HepG2 (cell line): ENCODE measurements around the gene SYNPO. TPM values are rescaled to one million over a fixed set of nuclear protein-coding genes. Genes with fewer than 3 reads are reported as not detected.

ENCODE experiments used
- ARNT ChIP-seq: fragments of 450-650 bp; IDR thresholded peaks from 2 replicates; pipeline ENCODE4 v1.6.1; 2017
- FOXA3 ChIP-seq: IDR thresholded peaks from 2 replicates; pipeline ENCODE4 v1.6.1; 2016; ENCODE audit warnings: missing genetic modification reagents, missing compliant biosample characterization
- KAT7 ChIP-seq: IDR thresholded peaks from 2 replicates; pipeline ENCODE4 v1.6.1; 2018; ENCODE audit warnings: borderline replicate concordance, missing compliant biosample characterization
- NFE2L2 ChIP-seq: fragments of 150-350 bp; IDR thresholded peaks from 2 replicates; pipeline ENCODE4 v1.6.1; 2014; ENCODE audit warnings: low read length
- SAFB2 ChIP-seq: sonication (generic); formaldehyde crosslinking; IDR thresholded peaks from 2 replicates; pipeline ENCODE4 v1.5.1; 2020; ENCODE audit warnings: missing genetic modification reagents, low read depth, mild to moderate bottlenecking, borderline replicate concordance
- SKI ChIP-seq: fragments of 450-650 bp; IDR thresholded peaks from one replicate; pipeline ENCODE4 v1.6.1; 2018; ENCODE audit warnings: mild to moderate bottlenecking; ENCODE audit not compliant: partially characterized antibody
- ZMYM2 ChIP-seq: sonication (generic); formaldehyde crosslinking; IDR thresholded peaks from 2 replicates; pipeline ENCODE4 v1.8.0; 2022; ENCODE audit warnings: mild to moderate bottlenecking, missing genetic modification reagents
- ZNF407 ChIP-seq: sonication (generic); formaldehyde crosslinking; IDR thresholded peaks from one replicate; pipeline ENCODE4 v1.5.1; 2020; ENCODE audit warnings: mild to moderate bottlenecking, missing genetic modification reagents; ENCODE audit errors: not compliant biosample characterization
- ZNF44 ChIP-seq: sonication (generic); formaldehyde crosslinking; IDR thresholded peaks from 2 replicates; pipeline ENCODE4 v1.5.1; 2020; ENCODE audit warnings: mild to moderate bottlenecking, missing genetic modification reagents
- polyA plus RNA-seq, 8 experiments: library from polyadenylated mRNA; depleted of rRNA in 3 of 8; stranded (reverse) in 7 of 8; unstranded in 1 of 8; fragments of >200 nt; fragmentation: Illumina TruSeq in 4 of 8; extraction: Trizol in 4 of 8; gene quantifications; 2 replicates each; pipeline versions ENCODE4 v1.2.1 to v1.2.3, GENCODE V29; 2011 to 2016; ENCODE audit warnings: low read depth in 4 of 8, missing spikeins in 1 of 8, mixed read lengths in 1 of 8; ENCODE audit not compliant: insufficient read depth in 1 of 8
- total RNA-seq, 5 experiments: library from RNA; depleted of rRNA; stranded (reverse); fragments of >200 nt; fragmentation: Illumina TruSeq; extraction: Trizol; gene quantifications; 2 replicates each; pipeline ENCODE4 v1.2.3, GENCODE V29; 2016; ENCODE audit warnings: low read depth in 1 of 5
- TF ChIP-seq, protein P1 (sequence below): sonication (generic); formaldehyde crosslinking; IDR thresholded peaks from 2 replicates; pipeline ENCODE4 v1.8.1; 2023; ENCODE audit warnings: mild to moderate bottlenecking, inconsistent platforms, moderate library complexity, missing genetic modification reagents, borderline replicate concordance
- TF ChIP-seq, protein P2 (sequence below): sonication (generic); formaldehyde crosslinking; IDR thresholded peaks from 2 replicates; pipeline ENCODE4 v1.4.0; 2020; ENCODE audit warnings: missing genetic modification reagents
- TF ChIP-seq, protein P3 (sequence below): sonication (generic); formaldehyde crosslinking; IDR thresholded peaks from 2 replicates; pipeline ENCODE4 v1.4.0; 2020; ENCODE audit warnings: mild to moderate bottlenecking, missing genetic modification reagents

SYNPO gene
- total and polyA plus RNA-seq, 2 of the 13 experiments (the other 11 are each of a cell fraction or from before 2014, with no cell fraction given): 0.09 to 0.30 TPM

- TF ChIP-seq, protein P1, sequence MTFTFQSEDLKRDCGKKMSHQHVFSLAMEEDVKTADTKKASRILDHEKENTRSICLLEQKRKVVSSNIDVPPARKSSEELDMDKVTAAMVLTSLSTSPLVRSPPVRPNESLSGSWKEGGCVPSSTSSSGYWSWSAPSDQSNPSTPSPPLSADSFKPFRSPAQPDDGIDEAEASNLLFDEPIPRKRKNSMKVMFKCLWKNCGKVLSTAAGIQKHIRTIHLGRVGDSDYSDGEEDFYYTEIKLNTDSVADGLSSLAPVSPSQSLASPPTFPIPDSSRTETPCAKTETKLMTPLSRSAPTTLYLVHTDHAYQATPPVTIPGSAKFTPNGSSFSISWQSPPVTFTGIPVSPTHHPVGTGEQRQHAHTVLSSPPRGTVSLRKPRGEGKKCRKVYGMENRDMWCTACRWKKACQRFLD (CRISPR knock-in tag): no peak
- TF ChIP-seq SAFB2 (CRISPR knock-in tag) (no peak), FOXA3 (CRISPR knock-in tag) (no peak), NFE2L2 (no peak), ZNF407 (CRISPR knock-in tag) (no peak), ZMYM2 (CRISPR knock-in tag) (no peak), ZNF44 (CRISPR knock-in tag) (no peak), ARNT (no peak), SKI (no peak), KAT7 (CRISPR knock-in tag) (no peak)
- TF ChIP-seq, protein P2, sequence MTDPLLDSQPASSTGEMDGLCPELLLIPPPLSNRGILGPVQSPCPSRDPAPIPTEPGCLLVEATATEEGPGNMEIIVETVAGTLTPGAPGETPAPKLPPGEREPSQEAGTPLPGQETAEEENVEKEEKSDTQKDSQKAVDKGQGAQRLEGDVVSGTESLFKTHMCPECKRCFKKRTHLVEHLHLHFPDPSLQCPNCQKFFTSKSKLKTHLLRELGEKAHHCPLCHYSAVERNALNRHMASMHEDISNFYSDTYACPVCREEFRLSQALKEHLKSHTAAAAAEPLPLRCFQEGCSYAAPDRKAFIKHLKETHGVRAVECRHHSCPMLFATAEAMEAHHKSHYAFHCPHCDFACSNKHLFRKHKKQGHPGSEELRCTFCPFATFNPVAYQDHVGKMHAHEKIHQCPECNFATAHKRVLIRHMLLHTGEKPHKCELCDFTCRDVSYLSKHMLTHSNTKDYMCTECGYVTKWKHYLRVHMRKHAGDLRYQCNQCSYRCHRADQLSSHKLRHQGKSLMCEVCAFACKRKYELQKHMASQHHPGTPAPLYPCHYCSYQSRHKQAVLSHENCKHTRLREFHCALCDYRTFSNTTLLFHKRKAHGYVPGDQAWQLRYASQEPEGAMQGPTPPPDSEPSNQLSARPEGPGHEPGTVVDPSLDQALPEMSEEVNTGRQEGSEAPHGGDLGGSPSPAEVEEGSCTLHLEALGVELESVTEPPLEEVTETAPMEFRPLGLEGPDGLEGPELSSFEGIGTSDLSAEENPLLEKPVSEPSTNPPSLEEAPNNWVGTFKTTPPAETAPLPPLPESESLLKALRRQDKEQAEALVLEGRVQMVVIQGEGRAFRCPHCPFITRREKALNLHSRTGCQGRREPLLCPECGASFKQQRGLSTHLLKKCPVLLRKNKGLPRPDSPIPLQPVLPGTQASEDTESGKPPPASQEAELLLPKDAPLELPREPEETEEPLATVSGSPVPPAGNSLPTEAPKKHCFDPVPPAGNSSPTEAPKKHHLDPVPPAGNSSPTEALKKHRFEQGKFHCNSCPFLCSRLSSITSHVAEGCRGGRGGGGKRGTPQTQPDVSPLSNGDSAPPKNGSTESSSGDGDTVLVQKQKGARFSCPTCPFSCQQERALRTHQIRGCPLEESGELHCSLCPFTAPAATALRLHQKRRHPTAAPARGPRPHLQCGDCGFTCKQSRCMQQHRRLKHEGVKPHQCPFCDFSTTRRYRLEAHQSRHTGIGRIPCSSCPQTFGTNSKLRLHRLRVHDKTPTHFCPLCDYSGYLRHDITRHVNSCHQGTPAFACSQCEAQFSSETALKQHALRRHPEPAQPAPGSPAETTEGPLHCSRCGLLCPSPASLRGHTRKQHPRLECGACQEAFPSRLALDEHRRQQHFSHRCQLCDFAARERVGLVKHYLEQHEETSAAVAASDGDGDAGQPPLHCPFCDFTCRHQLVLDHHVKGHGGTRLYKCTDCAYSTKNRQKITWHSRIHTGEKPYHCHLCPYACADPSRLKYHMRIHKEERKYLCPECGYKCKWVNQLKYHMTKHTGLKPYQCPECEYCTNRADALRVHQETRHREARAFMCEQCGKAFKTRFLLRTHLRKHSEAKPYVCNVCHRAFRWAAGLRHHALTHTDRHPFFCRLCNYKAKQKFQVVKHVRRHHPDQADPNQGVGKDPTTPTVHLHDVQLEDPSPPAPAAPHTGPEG (CRISPR knock-in tag): no peak
- TF ChIP-seq, protein P3, sequence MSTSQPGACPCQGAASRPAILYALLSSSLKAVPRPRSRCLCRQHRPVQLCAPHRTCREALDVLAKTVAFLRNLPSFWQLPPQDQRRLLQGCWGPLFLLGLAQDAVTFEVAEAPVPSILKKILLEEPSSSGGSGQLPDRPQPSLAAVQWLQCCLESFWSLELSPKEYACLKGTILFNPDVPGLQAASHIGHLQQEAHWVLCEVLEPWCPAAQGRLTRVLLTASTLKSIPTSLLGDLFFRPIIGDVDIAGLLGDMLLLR (CRISPR knock-in tag): no peak
These were observed 16.0 kb downstream of the SYNPO start (continued) for GRCh38 chr5:150656191-150657132.
